HEK293 (cell line): ENCODE data around the gene BAZ1A.

ENCODE experiments used
- CTCF ChIA-PET: fragments of 350-600 bp; formaldehyde crosslinking; extraction: SDS; loops from one replicate; lab custom pipeline; 2021; ENCODE audit warnings: antibody characterized with exemption; lab: Yijun Ruan, JAX
- POLR2A ChIA-PET: fragments of 300-600 bp; formaldehyde crosslinking; extraction: SDS; loops from one replicate; lab custom pipeline; 2020; ENCODE audit warnings: antibody characterized with exemption, inconsistent platforms; lab: Yijun Ruan, JAX
- H3K27ac ChIP-seq: fragments of 200-500 bp; sonication (Bioruptor generic); 2 replicates; pipeline ENCODE4 v1.5.1; 2014; ENCODE audit warnings: low read depth, low read length, control low read depth, inconsistent platforms; ENCODE audit errors: extremely low read depth
- H3K36me3 ChIP-seq, 2 experiments: fragments of 200-500 bp in 1 of 2; sonication (Bioruptor generic) in 1 of 2; 1 replicate in 1 of 2; 2 replicates in 1 of 2; pipeline ENCODE4 v1.5.1; 2014 to 2017; ENCODE audit warnings: inconsistent platforms in 2 of 2, low read length in 2 of 2; ENCODE audit not compliant: control insufficient read depth in 2 of 2, insufficient read depth in 1 of 2
- H3K4me1 ChIP-seq: fragments of 200-500 bp; sonication (Bioruptor generic); 2 replicates; pipeline ENCODE4 v1.5.1; 2014; ENCODE audit warnings: mild to moderate bottlenecking, low read length, inconsistent platforms; ENCODE audit not compliant: control insufficient read depth, insufficient read depth
- H3K4me3 ChIP-seq: 2 replicates; pipeline ENCODE4 v1.5.1; 2011; ENCODE audit warnings: low read depth, mild to moderate bottlenecking, control low read depth, low read length, moderate library complexity
- H3K9me3 ChIP-seq: fragments of 200-500 bp; sonication (Bioruptor generic); 2 replicates; pipeline ENCODE4 v1.5.1; 2014; ENCODE audit warnings: low read depth, low read length, inconsistent platforms; ENCODE audit not compliant: control insufficient read depth, insufficient read depth
- KLF9 ChIP-seq: fragments of 450-650 bp; formaldehyde crosslinking; IDR thresholded peaks from 2 replicates; pipeline ENCODE4 v1.5.1; 2016; ENCODE audit warnings: missing biosample characterization, missing genetic modification characterization, low read depth
- OSR2 ChIP-seq: fragments of 450-650 bp; formaldehyde crosslinking; IDR thresholded peaks from 2 replicates; pipeline ENCODE4 v1.5.1; 2016; ENCODE audit warnings: missing biosample characterization, missing genetic modification characterization
- PRDM1 ChIP-seq: fragments of 450-650 bp; formaldehyde crosslinking; IDR thresholded peaks from 2 replicates; pipeline ENCODE4; 2016; ENCODE audit warnings: missing biosample characterization, missing genetic modification characterization
- PRDM6 ChIP-seq: fragments of 450-650 bp; formaldehyde crosslinking; IDR thresholded peaks from 2 replicates; pipeline ENCODE4 v1.5.1; 2017; ENCODE audit warnings: missing biosample characterization, missing genetic modification characterization
- REST ChIP-seq: fragments of 450-650 bp; formaldehyde crosslinking; IDR thresholded peaks from 2 replicates; pipeline ENCODE4 v1.5.1; 2016; ENCODE audit warnings: missing biosample characterization, missing genetic modification characterization
- SCRT2 ChIP-seq: fragments of 450-650 bp; formaldehyde crosslinking; IDR thresholded peaks from 2 replicates; pipeline ENCODE4 v1.5.1; 2016; ENCODE audit warnings: missing biosample characterization, missing genetic modification characterization
- SP2 ChIP-seq: fragments of 450-650 bp; formaldehyde crosslinking; IDR thresholded peaks from 2 replicates; pipeline ENCODE4 v1.5.1; 2016; ENCODE audit warnings: missing biosample characterization, missing genetic modification characterization
- TRIM28 ChIP-seq: IDR thresholded peaks from 2 replicates; pipeline ENCODE4 v1.6.1; 2011; ENCODE audit warnings: low read length, control low read depth, borderline replicate concordance
- ZBTB44 ChIP-seq: fragments of 450-650 bp; IDR thresholded peaks from 2 replicates; pipeline ENCODE4 v1.5.1; 2018; ENCODE audit warnings: missing biosample characterization, mild to moderate bottlenecking, missing genetic modification characterization
- ZBTB6 ChIP-seq: fragments of 450-650 bp; formaldehyde crosslinking; IDR thresholded peaks from 2 replicates; pipeline ENCODE4 v1.5.1; 2017; ENCODE audit warnings: missing biosample characterization, missing genetic modification characterization
- ZEB2 ChIP-seq: fragments of 450-650 bp; formaldehyde crosslinking; IDR thresholded peaks from 2 replicates; pipeline ENCODE4 v1.5.1; 2016; ENCODE audit warnings: missing biosample characterization, missing genetic modification characterization
- ZNF133 ChIP-seq: fragments of 450-650 bp; formaldehyde crosslinking; IDR thresholded peaks from 2 replicates; pipeline ENCODE4 v1.5.1; 2016; ENCODE audit warnings: missing biosample characterization, missing genetic modification characterization
- ZNF175 ChIP-seq: fragments of 450-650 bp; formaldehyde crosslinking; IDR thresholded peaks from 2 replicates; pipeline ENCODE4 v1.5.1; 2016; ENCODE audit warnings: missing biosample characterization, missing genetic modification characterization
- ZNF324 ChIP-seq: fragments of 450-650 bp; formaldehyde crosslinking; IDR thresholded peaks from 2 replicates; pipeline ENCODE4 v1.5.1; 2016; ENCODE audit warnings: missing biosample characterization, missing genetic modification characterization
- ZNF366 ChIP-seq: fragments of 450-650 bp; formaldehyde crosslinking; conservative IDR thresholded peaks from 2 replicates; pipeline ENCODE4 v1.5.1; 2016; ENCODE audit warnings: missing biosample characterization, missing genetic modification characterization
- ZNF391 ChIP-seq: fragments of 450-650 bp; formaldehyde crosslinking; IDR thresholded peaks from 2 replicates; pipeline ENCODE4 v1.5.1; 2016; ENCODE audit warnings: low read depth, missing biosample characterization, missing genetic modification characterization, borderline replicate concordance
- ZNF423 ChIP-seq: fragments of 450-650 bp; formaldehyde crosslinking; IDR thresholded peaks from 2 replicates; pipeline ENCODE4 v1.5.1; 2016; ENCODE audit warnings: missing biosample characterization, missing genetic modification characterization
- ZNF501 ChIP-seq: fragments of 450-650 bp; formaldehyde crosslinking; IDR thresholded peaks from 2 replicates; pipeline ENCODE4 v1.5.1; 2016; ENCODE audit warnings: missing biosample characterization, missing genetic modification characterization
- ZNF571 ChIP-seq: fragments of 450-650 bp; formaldehyde crosslinking; IDR thresholded peaks from 2 replicates; pipeline ENCODE4 v1.5.0; 2017; ENCODE audit warnings: missing biosample characterization, missing genetic modification characterization
- ZNF600 ChIP-seq: fragments of 450-650 bp; formaldehyde crosslinking; IDR thresholded peaks from 2 replicates; pipeline ENCODE4 v1.5.1; 2016; ENCODE audit warnings: missing biosample characterization, missing genetic modification characterization
- ZNF626 ChIP-seq: fragments of 450-650 bp; sonication (Bioruptor Pico); formaldehyde crosslinking; IDR thresholded peaks from 2 replicates; pipeline ENCODE4 v1.5.1; 2018; ENCODE audit warnings: missing biosample characterization, missing genetic modification characterization, inconsistent platforms
- ZSCAN30 ChIP-seq: fragments of 450-650 bp; IDR thresholded peaks from 2 replicates; pipeline ENCODE4 v1.5.1; 2018; ENCODE audit warnings: missing biosample characterization, mild to moderate bottlenecking, missing genetic modification characterization, moderate library complexity
- ZSCAN4 ChIP-seq: fragments of 450-650 bp; formaldehyde crosslinking; IDR thresholded peaks from 2 replicates; pipeline ENCODE4 v1.5.1; 2017; ENCODE audit warnings: missing biosample characterization, missing genetic modification characterization
- ZSCAN5A ChIP-seq: fragments of 450-650 bp; formaldehyde crosslinking; IDR thresholded peaks from 2 replicates; pipeline ENCODE4 v1.5.1; 2016; ENCODE audit warnings: missing biosample characterization, missing genetic modification characterization

The BAZ1A gene

GRCh38 chr14:34711796-34712712 lies 163.1 kb downstream of the BAZ1A start:
- peaks cover 24% of the 10 kb centered on the region for H3K4me1 ChIP-seq
- no peak for TF ChIP-seq ZNF391 (tag by site-specific recombination)
- no peak for TF ChIP-seq ZNF626 (tag by site-specific recombination)
- TF ChIP-seq SP2 (tag by site-specific recombination): no peak
- TF ChIP-seq ZBTB6 (tag by site-specific recombination): no peak
- no peak for TF ChIP-seq ZEB2 (tag by site-specific recombination)
- TF ChIP-seq KLF9 (tag by site-specific recombination): no peak
- TF ChIP-seq ZNF423 (tag by site-specific recombination): no peak
- no peak for TF ChIP-seq ZSCAN30
- TF ChIP-seq ZNF133 (tag by site-specific recombination): no peak
- TF ChIP-seq ZNF501: no peak
- TF ChIP-seq TRIM28: no peak
- TF ChIP-seq REST (tag by site-specific recombination): no peak
- TF ChIP-seq ZSCAN5A (tag by site-specific recombination): no peak
- no peak for TF ChIP-seq ZNF324
- TF ChIP-seq ZNF571 (tag by site-specific recombination): no peak
- TF ChIP-seq PRDM1 (tag by site-specific recombination): no peak
- H3K27ac ChIP-seq: no peak overlapping the region
- H3K9me3 ChIP-seq: no peaks in the 10 kb centered on the region
- CTCF ChIA-PET: interaction anchor here (0.6 to 3.9 kb wide), 3 partner anchors 11 to 387 kb away, joined by 4 to 24 read pairs (median 5); no protein-coding TSS in a partner anchor
- no peak overlapping the region for H3K4me3 ChIP-seq
- H3K36me3 ChIP-seq: peaks cover 11 to 20% of the 10 kb centered on the region in 2 experiments
- POLR2A ChIA-PET: no interaction called here

GRCh38 chr14:34711169-34711568 lies 164.0 kb downstream of the BAZ1A start:
- ChIA-PET POLR2A (interaction anchor here (1.0 to 2.4 kb wide), 2 partner anchors 11 to 12 kb away, joined by 3 to 7 read pairs; no protein-coding TSS in a partner anchor), CTCF (interaction anchor here (1.2 to 3.9 kb wide), 2 partner anchors 12 kb away, joined by 5 to 24 read pairs; no protein-coding TSS in a partner anchor)
- Histone ChIP-seq H3K36me3 (peaks cover 11 to 20% of the 10 kb centered on the region in 2 experiments), H3K27ac (no peak overlapping the region), H3K9me3 (no peaks in the 10 kb centered on the region), H3K4me3 (no peak overlapping the region), H3K4me1 (peaks cover 24% of the 10 kb centered on the region)
- TF ChIP-seq ZSCAN4 (no peak), OSR2 (tag by site-specific recombination) (0 out of 2 replicates have a peak, but pooled peaks have one; percentile 23), ZBTB44 (tag by site-specific recombination) (no peak), PRDM6 (tag by site-specific recombination) (0 out of 2 replicates have a peak, but pooled peaks have one; percentile 56), SCRT2 (no peak), ZNF175 (tag by site-specific recombination) (no peak), ZNF366 (tag by site-specific recombination) (0 out of 2 replicates have a peak, but pooled peaks have one; percentile 27), ZNF600 (tag by site-specific recombination) (peak; percentile 74), ZEB2 (tag by site-specific recombination) (peak; percentile 58; the same call in 1 of the 2 replicates)
